CD14-positive monocyte (primary cell): ENCODE measurements around the gene PHACTR3. TPM values are rescaled to one million over a fixed set of nuclear protein-coding genes. Genes with fewer than 3 reads are reported as not detected.

Experiments used
- DNase-seq, 3 donors: peaks; one replicate each; pipeline ENCODE4 v3.0.0-alpha.2; 2011 to 2022
- H2AFZ ChIP-seq: 2 replicates; pipeline ENCODE4 v1.6.0; 2012; ENCODE audit warnings: mild to moderate bottlenecking, low read depth, low read length, inconsistent platforms; ENCODE audit not compliant: insufficient read depth, poor library complexity, severe bottlenecking
- H3K27ac ChIP-seq, 2 donors: 1 replicate in 1 of 2; 2 replicates in 1 of 2; pipeline ENCODE4 v1.5.1; 2012 to 2013; ENCODE audit warnings: low read length in 2 of 2, control low read depth in 1 of 2, inconsistent platforms in 1 of 2, low read depth in 1 of 2, mild to moderate bottlenecking in 1 of 2
- H3K27me3 ChIP-seq, 2 donors: one replicate each; pipeline versions ENCODE4 v1.6.0 to v1.6.1; 2011 to 2013; ENCODE audit warnings: low read length in 2 of 2; ENCODE audit not compliant: control insufficient read depth in 2 of 2, insufficient read depth in 2 of 2
- H3K36me3 ChIP-seq, 2 donors: replicated peaks in 1 of 2; 1 replicate in 1 of 2; 2 replicates in 1 of 2; pipeline versions ENCODE4 v1.5.1 to v1.6.1; 2012 to 2013; ENCODE audit warnings: low read length in 2 of 2, control low read depth in 1 of 2, inconsistent platforms in 1 of 2, mild to moderate bottlenecking in 1 of 2; ENCODE audit not compliant: insufficient read depth in 2 of 2, control insufficient read depth in 1 of 2
- H3K4me1 ChIP-seq, 2 donors: 1 replicate in 1 of 2; 2 replicates in 1 of 2; pipeline versions ENCODE4 v1.5.1 to v1.6.1; 2012 to 2013; ENCODE audit warnings: low read length in 2 of 2, control low read depth in 1 of 2, inconsistent platforms in 1 of 2, mild to moderate bottlenecking in 1 of 2, moderate library complexity in 1 of 2; ENCODE audit not compliant: insufficient read depth in 2 of 2, control insufficient read depth in 1 of 2
- H3K4me2 ChIP-seq: replicated peaks from 2 replicates; pipeline ENCODE3; 2012; ENCODE audit warnings: low read length, moderate library complexity, mild to moderate bottlenecking; ENCODE audit not compliant: poor library complexity, severe bottlenecking; ENCODE audit errors: extremely low read depth
- H3K4me3 ChIP-seq, 3 experiments: fragments of 200-600 bp in 1 of 3; sonication (generic) in 1 of 3; replicated peaks in 1 of 3; 1 replicate in 2 of 3; 2 replicates in 1 of 3; pipeline ENCODE4 v1.5.1; 2011 to 2013; ENCODE audit warnings: low read length in 3 of 3, mild to moderate bottlenecking in 3 of 3, control low read depth in 2 of 3, low read depth in 2 of 3, inconsistent platforms in 1 of 3, moderate library complexity in 1 of 3
- H3K79me2 ChIP-seq: 2 replicates; pipeline ENCODE4 v1.6.0; 2012; ENCODE audit warnings: mild to moderate bottlenecking, control low read depth, inconsistent platforms, low read length, moderate library complexity; ENCODE audit not compliant: insufficient read depth
- H3K9ac ChIP-seq: 2 replicates; pipeline ENCODE4 v1.6.0; 2017; ENCODE audit warnings: low read length, mild to moderate bottlenecking; ENCODE audit not compliant: insufficient read depth, poor library complexity, severe bottlenecking
- H3K9me3 ChIP-seq, 2 donors: replicated peaks in 1 of 2; 1 replicate in 1 of 2; 2 replicates in 1 of 2; pipeline versions ENCODE4 v1.5.1 to v1.6.1; 2012 to 2013; ENCODE audit warnings: low read length in 2 of 2, control low read depth in 1 of 2; ENCODE audit not compliant: control insufficient read depth in 1 of 2, insufficient read depth in 1 of 2
- H4K20me1 ChIP-seq: 2 replicates; pipeline ENCODE4 v1.6.0; 2012; ENCODE audit warnings: mild to moderate bottlenecking, low read length, control low read depth, moderate library complexity; ENCODE audit not compliant: insufficient read depth
- H3K27ac Mint-ChIP-seq, 7 donors: one replicate each; pipeline ENCODE4 v1.8.0; 2020; ENCODE audit warnings: mild to moderate bottlenecking in 7 of 7, mixed read lengths in 7 of 7, moderate library complexity in 6 of 7, inconsistent platforms in 2 of 7
- H3K27me3 Mint-ChIP-seq, 3 donors: one replicate each; pipeline ENCODE4 v1.8.0; 2021 to 2022; ENCODE audit warnings: low read depth in 3 of 3, mild to moderate bottlenecking in 3 of 3, mixed read lengths in 3 of 3, moderate library complexity in 3 of 3, inconsistent platforms in 1 of 3
- H3K36me3 Mint-ChIP-seq, 2 donors: one replicate each; pipeline ENCODE4 v1.8.0; 2020; ENCODE audit warnings: mixed read lengths in 2 of 2, inconsistent platforms in 1 of 2, mild to moderate bottlenecking in 1 of 2
- H3K4me1 Mint-ChIP-seq: one replicate; pipeline ENCODE4 v1.8.0; 2020; ENCODE audit warnings: mild to moderate bottlenecking, mixed read lengths
- H3K4me3 Mint-ChIP-seq, 2 donors: one replicate each; pipeline ENCODE4 v1.8.0; 2020; ENCODE audit warnings: mild to moderate bottlenecking in 2 of 2, mixed read lengths in 2 of 2, moderate library complexity in 1 of 2
- H3K9me3 Mint-ChIP-seq, 7 donors: one replicate each; pipeline ENCODE4 v1.8.0; 2020 to 2022; ENCODE audit warnings: mixed read lengths in 7 of 7, mild to moderate bottlenecking in 6 of 7, moderate library complexity in 6 of 7, inconsistent platforms in 2 of 7
- WGBS: methylation state at CpG from one replicate; pipeline ENCODE4 v1.1.5; 2013; ENCODE audit warnings: missing lambda C conversion rate; ENCODE audit not compliant: insufficient coverage; 5-methylcytosine and 5-hydroxymethylcytosine counted together
- intact Hi-C, 2 donors: fragments of 100-400 bp; cut with micrococcal nuclease; formaldehyde crosslinking; loops; one replicate each; pipeline versions ENCODE4 v1.15.0 to v1.15.1; 2023
- polyA plus RNA-seq, 3 donors: library from polyadenylated mRNA; depleted of rRNA in 1 of 3; unstranded in 2 of 3; stranded (reverse) in 1 of 3; fragments of 300-500 nt in 2 of 3; fragments of >200 nt in 1 of 3; fragmentation: Illumina TruSeq in 2 of 3; gene quantifications; 1 replicate in 2 of 3; 2 replicates in 1 of 3; pipeline ENCODE4 v1.2.3, GENCODE V29; 2012 to 2021
- TF ChIP-seq, protein P1 (sequence below): fragments of 200-600 bp; IDR thresholded peaks from one replicate; pipeline ENCODE4 v1.8.0; 2022; ENCODE audit warnings: antibody characterized with exemption, mild to moderate bottlenecking

PHACTR3 gene
- polyA plus RNA-seq, 3 donors, result 0.11 to 0.17 TPM; not detected in 1

DNA sequence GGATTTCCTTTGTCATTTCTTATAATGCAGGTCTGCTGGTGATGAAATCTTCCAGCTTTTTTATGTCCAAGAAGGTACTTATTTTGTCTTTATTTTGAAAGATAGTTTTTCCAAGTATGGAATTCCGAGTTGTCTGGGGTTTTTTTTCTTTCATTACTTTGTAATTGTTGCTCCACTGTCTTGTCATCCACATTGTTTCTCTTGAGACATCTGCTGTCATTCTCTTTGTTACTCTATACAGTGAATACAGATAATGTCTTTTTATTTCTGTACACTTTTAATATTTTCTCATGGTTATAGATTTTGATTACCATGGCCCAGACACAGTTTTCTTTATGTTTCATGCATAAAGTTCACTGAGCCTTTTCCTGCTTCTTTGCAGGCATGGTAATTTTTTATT is 196.0 kb downstream of the PHACTR3 start:
- Histone ChIP-seq H2AFZ (no peak overlapping the region), H3K9me3 (peaks cover 14 to 28% of the 10 kb centered on the region in 2 donors)

DNA sequence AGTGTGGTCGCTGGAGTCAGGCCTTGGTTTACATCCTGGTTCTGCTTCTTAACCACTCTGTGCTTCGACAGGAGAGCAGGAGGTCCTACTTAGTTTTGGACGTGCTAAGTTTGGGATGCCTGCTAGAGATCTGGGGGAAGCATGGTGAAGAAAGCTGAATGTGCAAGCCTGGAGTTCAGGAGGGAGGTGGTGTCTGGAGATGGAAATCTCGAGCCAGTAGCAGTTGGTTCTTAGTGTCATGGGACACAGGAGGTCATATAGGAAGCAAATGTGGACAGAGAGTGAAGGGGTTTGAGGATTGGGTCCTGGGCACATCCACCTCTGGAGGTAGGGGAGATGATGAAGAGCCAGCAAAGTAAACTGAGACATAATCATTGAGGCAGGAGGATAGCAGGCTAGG is 197.7 kb downstream of the PHACTR3 start:
- Mint-ChIP-seq H3K27ac (no peak overlapping the region), H3K36me3 (peaks cover 0 to 2% of the 10 kb centered on the region in 2 donors), H3K9me3 (peaks cover 18 to 29% (median 26%) of the 10 kb centered on the region in 7 donors), H3K27me3 (peaks cover 9 to 15% (median 12%) of the 10 kb centered on the region in 3 donors), H3K4me3 (no peak overlapping the region), H3K4me1 (no peaks in the 10 kb centered on the region)
- intact Hi-C loops, result no loop called here
- Histone ChIP-seq H2AFZ (no peak overlapping the region), H3K9ac (no peak overlapping the region), H4K20me1 (no peaks in the 10 kb centered on the region), H3K27ac (no peak overlapping the region), H3K4me2 (no peak overlapping the region), H3K36me3 (no peaks in the 10 kb centered on the region), H3K79me2 (no peaks in the 10 kb centered on the region), H3K27me3 (peaks cover 2 to 6% of the 10 kb centered on the region in 2 donors), H3K4me1 (no peaks in the 10 kb centered on the region), H3K4me3 (no peak overlapping the region), H3K9me3 (peaks cover 14 to 21% of the 10 kb centered on the region in 2 donors)
- TF ChIP-seq, protein P1, sequence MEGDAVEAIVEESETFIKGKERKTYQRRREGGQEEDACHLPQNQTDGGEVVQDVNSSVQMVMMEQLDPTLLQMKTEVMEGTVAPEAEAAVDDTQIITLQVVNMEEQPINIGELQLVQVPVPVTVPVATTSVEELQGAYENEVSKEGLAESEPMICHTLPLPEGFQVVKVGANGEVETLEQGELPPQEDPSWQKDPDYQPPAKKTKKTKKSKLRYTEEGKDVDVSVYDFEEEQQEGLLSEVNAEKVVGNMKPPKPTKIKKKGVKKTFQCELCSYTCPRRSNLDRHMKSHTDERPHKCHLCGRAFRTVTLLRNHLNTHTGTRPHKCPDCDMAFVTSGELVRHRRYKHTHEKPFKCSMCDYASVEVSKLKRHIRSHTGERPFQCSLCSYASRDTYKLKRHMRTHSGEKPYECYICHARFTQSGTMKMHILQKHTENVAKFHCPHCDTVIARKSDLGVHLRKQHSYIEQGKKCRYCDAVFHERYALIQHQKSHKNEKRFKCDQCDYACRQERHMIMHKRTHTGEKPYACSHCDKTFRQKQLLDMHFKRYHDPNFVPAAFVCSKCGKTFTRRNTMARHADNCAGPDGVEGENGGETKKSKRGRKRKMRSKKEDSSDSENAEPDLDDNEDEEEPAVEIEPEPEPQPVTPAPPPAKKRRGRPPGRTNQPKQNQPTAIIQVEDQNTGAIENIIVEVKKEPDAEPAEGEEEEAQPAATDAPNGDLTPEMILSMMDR, result no peak
- WGBS, result 80% methylated on average over 4 of the region's 4 CpGs
- DNase-seq, result no peak

More for the DNA sequence above, 196.0 kb downstream of the PHACTR3 start:
- no peak overlapping the region for H3K27ac ChIP-seq
- peaks cover 2 to 6% of the 10 kb centered on the region in 2 donors for H3K27me3 ChIP-seq
- H3K4me1 ChIP-seq, result no peaks in the 10 kb centered on the region
- Mint-ChIP-seq H3K27me3 (peaks cover 6 to 14% (median 13%) of the 10 kb centered on the region in 3 donors), H3K36me3 (no peaks in the 10 kb centered on the region), H3K4me3 (no peak overlapping the region), H3K4me1 (peaks cover 2% of the 10 kb centered on the region), H3K27ac (no peak overlapping the region), H3K9me3 (peaks cover 23 to 38% (median 35%) of the 10 kb centered on the region in 7 donors)
- no peak overlapping the region for H3K4me3 ChIP-seq
- intact Hi-C loops, result no loop called here
- no peaks in the 10 kb centered on the region for H3K79me2 ChIP-seq
- TF ChIP-seq, protein P1, result no peak
- no CpG with 5 or more reads among the region's 1 CpG for WGBS
- no peaks in the 10 kb centered on the region for H4K20me1 ChIP-seq
- H3K36me3 ChIP-seq, result no peaks in the 10 kb centered on the region
- H3K9ac ChIP-seq, result no peak overlapping the region
- no peak overlapping the region for H3K4me2 ChIP-seq
- DNase-seq, result no peak
